Memory B cell (primary cell): Measurements from ENCODE around the gene RBM10.
"Not testable (repeated sequence)": the region's sequence is repeated elsewhere in the genome, so short reads cannot be mapped to it uniquely, and the experiment has no call there.

Experiments
- ATAC-seq: fragments of 150-1000 bp; cut with Tn5 transposase; 2 replicates; pipeline ENCODE4 v1.10.0; 2021; ENCODE audit warnings: low read depth, mild to moderate bottlenecking, moderate library complexity
- DNase-seq, 2 donors: peaks; one replicate each; pipeline ENCODE4 v3.0.0; 2022; ENCODE audit warnings: low spot score in 2 of 2
- H3K27ac Mint-ChIP-seq: one replicate; pipeline ENCODE4 v1.8.0; 2022; ENCODE audit warnings: mild to moderate bottlenecking, moderate library complexity, mixed read lengths
- H3K27me3 Mint-ChIP-seq: one replicate; pipeline ENCODE4 v1.8.0; 2022; ENCODE audit warnings: mixed read lengths
- H3K36me3 Mint-ChIP-seq: one replicate; pipeline ENCODE4 v1.8.0; 2022; ENCODE audit warnings: mild to moderate bottlenecking, mixed read lengths
- H3K4me1 Mint-ChIP-seq: one replicate; pipeline ENCODE4 v1.8.0; 2022; ENCODE audit warnings: mixed read lengths
- H3K4me3 Mint-ChIP-seq: one replicate; pipeline ENCODE4 v1.8.0; 2022; ENCODE audit warnings: mild to moderate bottlenecking, moderate library complexity, mixed read lengths
- H3K9me3 Mint-ChIP-seq: one replicate; pipeline ENCODE4 v1.8.0; 2022; ENCODE audit warnings: mixed read lengths

Gene RBM10

GRCh38 chrX:47135650-47136049, 9.4 kb upstream of the RBM10 start:
- not testable (repeated sequence) for ATAC-seq, H3K36me3 Mint-ChIP-seq, H3K27ac Mint-ChIP-seq, DNase-seq, H3K27me3 Mint-ChIP-seq, H3K4me1 Mint-ChIP-seq, H3K9me3 Mint-ChIP-seq, H3K4me3 Mint-ChIP-seq

GRCh38 chrX:47138171-47138570, 6.8 kb upstream of the RBM10 start:
- ATAC-seq (no peak), DNase-seq (no peak)
- Mint-ChIP-seq H3K9me3 (no peaks in the 10 kb centered on the region), H3K4me3 (no peak overlapping the region), H3K4me1 (peaks cover 8% of the 10 kb centered on the region), H3K27me3 (no peaks in the 10 kb centered on the region), H3K36me3 (peaks cover 9% of the 10 kb centered on the region), H3K27ac (no peak overlapping the region)

- ATAC-seq (peak; percentile 16), DNase-seq (no peak)
- peaks cover 12% of the 10 kb centered on the region for H3K36me3 Mint-ChIP-seq
- H3K4me3 Mint-ChIP-seq = peak overlapping the region; percentile 97
- H3K27ac Mint-ChIP-seq = peak overlapping the region; percentile 98
- peaks cover 24% of the 10 kb centered on the region for H3K4me1 Mint-ChIP-seq
- no peaks in the 10 kb centered on the region for H3K27me3 Mint-ChIP-seq
- no peaks in the 10 kb centered on the region for H3K9me3 Mint-ChIP-seq
These were observed 961 bp upstream of the RBM10 start for GRCh38 chrX:47143894-47144625.

- ATAC-seq = peak; percentile 19
- peaks cover 24% of the 10 kb centered on the region for H3K4me1 Mint-ChIP-seq
These were observed 537 bp downstream of the RBM10 start for GRCh38 chrX:47145395-47146120.

GRCh38 chrX:47146121-47146935, 1.3 kb downstream of the RBM10 start:
- Mint-ChIP-seq H3K36me3 (peaks cover 13% of the 10 kb centered on the region), H3K9me3 (no peaks in the 10 kb centered on the region), H3K27ac (peak overlapping the region; percentile 98), H3K27me3 (no peaks in the 10 kb centered on the region), H3K4me1 (peaks cover 21% of the 10 kb centered on the region), H3K4me3 (peak overlapping the region; percentile 97)
- ATAC-seq (no peak), DNase-seq (no peak)

More at GRCh38 chrX:47145395-47146120, 537 bp downstream of the RBM10 start:
- H3K27ac Mint-ChIP-seq = peak overlapping the region; percentile 98
- H3K27me3 Mint-ChIP-seq = no peaks in the 10 kb centered on the region
- H3K36me3 Mint-ChIP-seq = peaks cover 16% of the 10 kb centered on the region
- peak overlapping the region; percentile 97 for H3K4me3 Mint-ChIP-seq
- H3K9me3 Mint-ChIP-seq = no peaks in the 10 kb centered on the region
- no peak for DNase-seq

GRCh38 chrX:47146936-47147859, 2.2 kb downstream of the RBM10 start:
- H3K4me3 Mint-ChIP-seq = peak overlapping the region; percentile 44
- H3K27me3 Mint-ChIP-seq = no peaks in the 10 kb centered on the region
- H3K4me1 Mint-ChIP-seq = peaks cover 21% of the 10 kb centered on the region
- peak overlapping the region; percentile 53 for H3K27ac Mint-ChIP-seq
- ATAC-seq (no peak), DNase-seq (no peak)
- H3K9me3 Mint-ChIP-seq = no peaks in the 10 kb centered on the region
- H3K36me3 Mint-ChIP-seq = peaks cover 10% of the 10 kb centered on the region

GRCh38 chrX:47148946-47149345, 3.9 kb downstream of the RBM10 start:
- Mint-ChIP-seq H3K27ac (no peak overlapping the region), H3K36me3 (peaks cover 8% of the 10 kb centered on the region)
- no peak for ATAC-seq

GRCh38 chrX:47151435-47151834, 6.4 kb downstream of the RBM10 start:
- DNase-seq (no peak), ATAC-seq (no peak)
- no peaks in the 10 kb centered on the region for H3K27me3 Mint-ChIP-seq
- no peaks in the 10 kb centered on the region for H3K9me3 Mint-ChIP-seq
- peaks cover 8% of the 10 kb centered on the region for H3K36me3 Mint-ChIP-seq
- no peak overlapping the region for H3K27ac Mint-ChIP-seq
- no peak overlapping the region for H3K4me3 Mint-ChIP-seq
- H3K4me1 Mint-ChIP-seq = peaks cover 8% of the 10 kb centered on the region

More at GRCh38 chrX:47148946-47149345, 3.9 kb downstream of the RBM10 start:
- Mint-ChIP-seq H3K27me3 (no peaks in the 10 kb centered on the region), H3K4me3 (no peak overlapping the region), H3K9me3 (no peaks in the 10 kb centered on the region), H3K4me1 (peaks cover 15% of the 10 kb centered on the region)
- no peak for DNase-seq

GRCh38 chrX:47156611-47157520, 11.8 kb downstream of the RBM10 start:
- ATAC-seq = no peak
- no peak overlapping the region for H3K4me3 Mint-ChIP-seq
- H3K27me3 Mint-ChIP-seq = no peaks in the 10 kb centered on the region

GRCh38 chrX:47158131-47158530, 13.1 kb downstream of the RBM10 start:
- H3K4me1 Mint-ChIP-seq = peaks cover 7% of the 10 kb centered on the region
- no peak overlapping the region for H3K4me3 Mint-ChIP-seq
- no peak for ATAC-seq

More at GRCh38 chrX:47156611-47157520, 11.8 kb downstream of the RBM10 start:
- Mint-ChIP-seq H3K9me3 (no peaks in the 10 kb centered on the region), H3K36me3 (peaks cover 4% of the 10 kb centered on the region), H3K4me1 (peaks cover 7% of the 10 kb centered on the region), H3K27ac (no peak overlapping the region)
- DNase-seq = no peak

GRCh38 chrX:47158781-47159180, 13.8 kb downstream of the RBM10 start:
- Mint-ChIP-seq H3K27me3 (no peaks in the 10 kb centered on the region), H3K4me1 (peaks cover 7% of the 10 kb centered on the region), H3K36me3 (peaks cover 6% of the 10 kb centered on the region), H3K4me3 (no peak overlapping the region), H3K27ac (no peak overlapping the region), H3K9me3 (no peaks in the 10 kb centered on the region)
- no peak for DNase-seq
- ATAC-seq = no peak

More at GRCh38 chrX:47158131-47158530, 13.1 kb downstream of the RBM10 start:
- no peak for DNase-seq
- no peak overlapping the region for H3K27ac Mint-ChIP-seq
- H3K27me3 Mint-ChIP-seq = no peaks in the 10 kb centered on the region
- H3K9me3 Mint-ChIP-seq = no peaks in the 10 kb centered on the region
- peaks cover 6% of the 10 kb centered on the region for H3K36me3 Mint-ChIP-seq

- Mint-ChIP-seq H3K9me3 (no peaks in the 10 kb centered on the region), H3K4me3 (no peak overlapping the region), H3K27ac (no peak overlapping the region), H3K4me1 (peaks cover 7% of the 10 kb centered on the region), H3K27me3 (no peaks in the 10 kb centered on the region), H3K36me3 (peaks cover 6% of the 10 kb centered on the region)
- ATAC-seq (no peak), DNase-seq (no peak)
These were observed 15.8 kb downstream of the RBM10 start for GRCh38 chrX:47160781-47161180.
